HG02588 (cell line): ENCODE results near the gene PCED1B.
"Not testable (repeated sequence)": the region's sequence is repeated elsewhere in the genome, so short reads cannot be mapped to it uniquely, and the experiment has no call there.

ENCODE experiments used
- ATAC-seq: cut with Tn5 transposase; IDR thresholded peaks from one replicate; pipeline ENCODE4 v1.9.1; 2021; ENCODE audit warnings: mild to moderate bottlenecking, moderate library complexity; ENCODE audit not compliant: unreplicated experiment

Gene PCED1B

DNA sequence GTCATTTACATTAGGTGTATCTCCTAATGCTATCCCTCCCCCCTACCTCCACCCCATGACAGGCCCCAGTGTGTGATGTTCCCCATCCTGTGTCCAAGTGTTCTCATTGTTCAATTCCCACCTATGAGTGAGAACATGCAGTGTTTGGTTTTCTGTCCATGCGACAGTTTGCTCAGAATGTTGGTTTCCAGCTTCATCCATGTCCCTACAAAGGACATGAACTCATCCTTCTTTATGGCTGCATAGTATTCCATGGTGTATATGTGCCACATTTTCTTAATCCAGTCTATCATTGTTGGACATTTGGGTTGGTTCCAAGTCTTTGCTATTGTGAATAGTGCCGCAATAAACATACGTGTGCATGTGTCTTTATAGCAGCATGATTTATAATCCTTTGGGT, 37.9 kb downstream of the PCED1B start:
- ATAC-seq = not testable (repeated sequence)

DNA sequence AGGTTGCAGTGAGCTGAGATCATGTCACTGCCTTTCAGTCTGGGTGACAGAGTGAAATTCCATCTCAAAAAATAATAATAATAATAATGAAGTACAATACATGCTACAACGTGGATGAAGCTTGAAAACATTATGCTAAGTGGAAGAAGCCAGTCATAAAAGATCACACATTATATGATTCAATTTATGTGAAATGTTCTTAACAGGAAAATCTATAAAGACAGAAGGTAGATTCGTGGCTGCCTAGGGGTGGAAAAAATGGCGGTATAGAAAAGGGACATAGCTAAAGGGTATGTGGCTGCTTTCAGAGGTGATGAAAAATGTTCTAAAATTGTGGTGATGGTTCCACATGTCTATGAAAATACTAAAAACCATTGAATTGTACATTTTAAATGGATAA, 41.3 kb downstream of the PCED1B start:
- no peak for ATAC-seq

GRCh38 chr12:47121146-47121545, 41.7 kb downstream of the PCED1B start:
- no peak for ATAC-seq

GRCh38 chr12:47122602-47123001, 43.2 kb downstream of the PCED1B start:
- no peak for ATAC-seq

DNA sequence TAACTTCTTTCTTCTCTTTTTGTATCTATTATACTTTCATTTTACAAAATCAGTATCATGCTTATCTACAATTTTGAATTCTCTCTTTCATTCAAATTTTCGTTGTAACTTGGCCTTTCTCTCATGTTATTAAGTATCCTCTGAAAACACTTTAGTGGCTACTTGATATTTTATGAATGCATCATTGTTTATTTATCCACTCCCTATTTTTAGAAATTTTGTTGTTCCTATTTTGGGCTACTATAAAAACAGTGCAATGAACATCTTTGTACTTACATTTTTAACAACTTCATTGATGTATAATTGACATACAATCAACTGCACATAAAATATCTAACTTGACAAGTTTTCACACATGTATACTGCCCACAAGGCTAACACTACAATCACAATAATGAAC, 44.3 kb downstream of the PCED1B start:
- no peak for ATAC-seq

- ATAC-seq = no peak
Observed at GRCh38 chr12:47124451-47124850, 45.0 kb downstream of the PCED1B start.

- no peak for ATAC-seq
Observed at GRCh38 chr12:47126246-47126645, 46.8 kb downstream of the PCED1B start.

DNA sequence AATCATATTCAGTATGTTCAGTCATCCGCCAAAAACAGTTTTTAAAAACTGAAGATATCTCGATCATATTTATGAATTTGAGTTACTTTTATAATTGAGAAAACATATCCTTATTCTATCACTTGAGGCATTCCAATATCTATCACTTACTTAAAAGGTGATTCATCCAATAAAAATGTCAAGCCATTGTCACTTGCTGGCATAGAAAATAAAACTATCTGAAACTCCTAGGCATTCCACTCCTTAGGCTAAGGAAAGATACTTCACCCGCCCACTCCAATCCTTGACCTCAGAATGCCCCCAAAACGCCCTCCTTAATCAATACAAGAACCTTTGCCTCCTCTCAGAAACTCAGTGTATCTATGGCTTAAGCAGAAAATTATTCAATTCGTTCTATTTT, 51.6 kb downstream of the PCED1B start:
- ATAC-seq = no peak

DNA sequence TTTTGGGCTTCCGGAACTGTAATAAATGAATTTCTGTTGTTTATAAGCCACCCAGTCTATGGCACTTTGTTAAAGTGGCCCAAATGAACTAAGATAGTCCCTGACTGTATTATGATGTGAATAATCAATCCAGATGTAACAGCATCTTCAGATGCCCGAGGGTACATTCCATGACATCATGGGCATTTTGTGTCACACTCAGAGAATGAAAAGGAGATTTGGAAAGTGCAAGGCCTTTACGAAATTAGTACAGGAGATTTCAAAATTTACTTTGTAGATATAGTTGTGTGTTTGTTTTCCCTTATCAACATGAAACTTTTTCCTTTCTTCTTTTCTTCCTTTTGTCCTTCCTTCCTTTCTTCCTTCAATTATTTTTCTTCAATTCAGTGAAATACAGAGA, 54.6 kb downstream of the PCED1B start:
- ATAC-seq = no peak

DNA sequence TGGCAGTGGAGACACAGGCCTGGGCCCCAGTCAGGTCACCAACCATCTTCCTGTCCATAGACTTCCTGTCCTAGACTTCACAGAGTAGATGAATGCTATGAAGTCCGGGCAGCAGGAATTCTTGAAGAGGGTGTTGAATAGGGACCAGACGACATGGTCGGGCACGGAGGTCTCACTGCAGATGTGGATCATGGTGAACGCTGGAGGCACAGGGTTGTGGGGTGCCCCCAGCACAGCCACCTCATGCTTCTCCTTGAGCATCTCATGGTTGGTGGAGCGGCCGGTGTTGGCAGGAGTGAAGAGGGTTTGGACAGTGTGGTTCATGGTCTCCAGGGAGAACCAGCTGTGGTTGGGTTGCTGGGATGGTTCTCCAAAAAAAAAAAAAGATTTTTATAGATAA, 56.2 kb downstream of the PCED1B start:
- ATAC-seq = no peak

GRCh38 chr12:47139000-47139681, 59.7 kb downstream of the PCED1B start:
- ATAC-seq = no peak

GRCh38 chr12:47141459-47141858, 62.0 kb downstream of the PCED1B start:
- no peak for ATAC-seq

- no peak for ATAC-seq
Observed at GRCh38 chr12:47144769-47145168, 65.3 kb downstream of the PCED1B start.

GRCh38 chr12:47145188-47145587, 65.8 kb downstream of the PCED1B start:
- no peak for ATAC-seq

- ATAC-seq = no peak
Observed at GRCh38 chr12:47147739-47148138, 68.3 kb downstream of the PCED1B start.

GRCh38 chr12:47149146-47149545, 69.7 kb downstream of the PCED1B start:
- ATAC-seq = no peak

DNA sequence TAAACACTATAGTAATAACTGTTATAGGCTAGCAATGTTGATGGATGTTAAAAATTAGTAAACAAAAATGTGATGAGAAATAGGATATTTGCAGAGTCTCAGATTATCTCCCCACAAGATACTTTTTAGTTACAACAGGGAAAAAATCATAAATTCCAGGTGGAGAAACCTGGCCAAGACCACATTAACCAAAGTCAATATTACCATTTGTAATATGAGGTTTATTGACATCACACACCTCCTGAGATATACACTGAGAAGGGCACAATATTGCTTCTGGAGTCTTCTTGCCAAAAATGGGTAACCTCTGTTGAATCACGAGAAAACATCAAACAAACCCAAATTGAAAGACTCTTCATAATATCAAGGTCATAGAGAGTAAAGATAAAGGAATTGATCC, 72.7 kb downstream of the PCED1B start:
- no peak for ATAC-seq

- no peak for ATAC-seq
Observed at GRCh38 chr12:47155457-47156166, 76.2 kb downstream of the PCED1B start.

DNA sequence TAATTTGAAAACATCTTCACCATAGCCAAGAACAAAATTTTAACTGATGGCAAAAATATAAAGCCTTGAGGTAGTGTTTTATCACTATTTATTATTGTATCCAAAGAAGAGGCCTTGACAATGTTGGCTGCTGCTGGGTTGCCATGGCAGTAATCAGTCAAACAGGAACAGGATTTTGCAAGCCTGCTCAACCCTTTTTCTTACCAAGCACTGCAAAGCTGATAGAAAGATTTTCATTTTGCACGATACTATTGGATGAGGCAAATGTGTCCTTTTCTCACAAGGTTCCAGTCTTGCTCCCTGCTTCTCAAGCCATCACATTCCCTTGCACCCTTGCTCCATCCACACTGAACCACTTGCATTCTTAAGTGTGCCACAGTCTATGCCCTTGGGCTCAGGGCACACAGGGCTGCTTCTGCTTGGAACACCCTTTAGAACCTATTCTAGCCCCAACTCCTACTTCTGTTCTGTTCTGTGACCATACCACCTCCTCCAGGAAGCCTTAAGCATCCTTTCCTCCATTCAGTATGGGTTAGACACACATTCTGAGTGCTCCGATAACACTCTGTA, 76.8 kb downstream of the PCED1B start:
- no peak for ATAC-seq

- ATAC-seq = no peak
Observed at GRCh38 chr12:47158792-47159191, 79.4 kb downstream of the PCED1B start.

DNA sequence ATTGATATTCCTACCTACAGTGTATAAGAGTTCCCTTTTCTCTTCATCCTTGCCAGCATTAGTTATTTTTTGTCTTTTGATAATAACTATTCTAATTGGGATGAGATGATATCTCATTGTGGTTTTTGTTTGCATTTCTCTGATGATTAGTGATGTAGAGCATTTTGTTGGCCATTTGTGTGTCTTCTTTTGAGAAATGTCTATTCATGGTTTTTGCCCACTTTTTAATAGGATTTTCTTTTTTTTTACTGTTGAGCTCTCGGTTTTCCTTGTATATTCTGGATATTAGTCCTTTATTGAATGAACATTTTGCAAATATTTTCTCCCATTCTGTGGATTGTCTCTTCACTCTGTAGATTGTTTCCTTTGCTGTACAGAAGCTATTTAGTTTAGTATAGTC, 79.9 kb downstream of the PCED1B start:
- ATAC-seq = no peak
